GM12878 (cell line): ENCODE results near the gene MAML2. TPM values are rescaled to one million over a fixed set of nuclear protein-coding genes. Genes with fewer than 3 reads are reported as not detected.

ENCODE experiments used
- ATAC-seq: fragments of 200-7000 bp; cut with Tn5 transposase; 3 replicates; pipeline ENCODE4 v1.9.1; 2020; ENCODE audit warnings: mild to moderate bottlenecking, moderate library complexity
- BruUV-seq: library from RNA; stranded (reverse); fragments of 400-500 nt; replicated peaks from 2 replicates; lab custom pipeline; 2021; lab: Mats Ljungman, UMichigan
- CTCF ChIA-PET: fragments of 300-600 bp; sonication (Branson Sonifier 250); formaldehyde crosslinking; extraction: SDS; loops from one replicate; lab custom pipeline; 2021; ENCODE audit warnings: inconsistent platforms; lab: Yijun Ruan, JAX
- POLR2A ChIA-PET: fragments of 350-600 bp; formaldehyde crosslinking; extraction: SDS; loops from one replicate; lab custom pipeline; 2021; ENCODE audit warnings: inconsistent platforms; lab: Charles Lee
- RAD21 ChIA-PET: fragments of 300-600 bp; sonication (Branson Sonifier 250); formaldehyde crosslinking; loops from one replicate; lab custom pipeline; 2023; ENCODE audit warnings: antibody characterized with exemption; ENCODE audit not compliant: unreplicated experiment; lab: Charles Lee
- SMC1A ChIA-PET: fragments of 300-600 bp; sonication (Branson Sonifier 250); formaldehyde crosslinking; loops from one replicate; lab custom pipeline; 2023; ENCODE audit not compliant: unreplicated experiment, uncharacterized antibody; lab: Charles Lee
- DNase-seq: peaks from one replicate; pipeline ENCODE4 v3.0.0-alpha.2; 2011; ENCODE audit warnings: low read depth, low spot score
- FAIRE-seq: peaks from 3 replicates; lab custom pipeline; 2011; peaks lifted over from hg19 to GRCh38; lab: Jason Lieb, UNC
- H2AFZ ChIP-seq: 2 replicates; pipeline ENCODE4 v1.6.0; 2011; ENCODE audit warnings: low read depth, low read length, control low read depth; ENCODE audit not compliant: control insufficient read depth
- H3K27ac ChIP-seq: 2 replicates; pipeline ENCODE4 v1.5.1; 2011; ENCODE audit warnings: control low read depth; ENCODE audit not compliant: control insufficient read depth, insufficient read depth
- H3K27me3 ChIP-seq, 2 experiments: replicated peaks in 1 of 2; 2 replicates each; pipeline versions ENCODE4 v1.6.0 to v1.6.1; 2011; ENCODE audit warnings: low read length in 1 of 2; ENCODE audit not compliant: control insufficient read depth in 2 of 2, insufficient read depth in 2 of 2
- H3K36me3 ChIP-seq, 2 experiments: 2 replicates each; pipeline ENCODE4 v1.5.1; 2011; ENCODE audit warnings: low read length in 1 of 2; ENCODE audit not compliant: control insufficient read depth in 2 of 2, insufficient read depth in 2 of 2
- H3K4me1 ChIP-seq: 2 replicates; pipeline ENCODE4 v1.6.1; 2011; ENCODE audit warnings: mild to moderate bottlenecking, low read length, moderate library complexity, mixed read lengths; ENCODE audit not compliant: control insufficient read depth, insufficient read depth
- H3K4me2 ChIP-seq: 2 replicates; pipeline ENCODE4 v1.6.0; 2011; ENCODE audit warnings: control low read depth; ENCODE audit not compliant: control insufficient read depth, insufficient read depth
- H3K4me3 ChIP-seq: fragments of 200-600 bp; sonication (generic); 2 replicates; pipeline ENCODE4 v1.5.1; 2016
- H3K79me2 ChIP-seq: 2 replicates; pipeline ENCODE4 v1.6.0; 2011; ENCODE audit warnings: low read length; ENCODE audit not compliant: control insufficient read depth, insufficient read depth
- H3K9ac ChIP-seq: 2 replicates; pipeline ENCODE4 v1.8.0; 2011; ENCODE audit warnings: low read length, control low read depth, mixed read lengths; ENCODE audit not compliant: control insufficient read depth, insufficient read depth
- H3K9me3 ChIP-seq: replicated peaks from 3 replicates; pipeline ENCODE4 v1.5.1; 2011; ENCODE audit warnings: mild to moderate bottlenecking, low read length; ENCODE audit not compliant: control insufficient read depth, insufficient read depth
- H4K20me1 ChIP-seq: 2 replicates; pipeline ENCODE4 v1.6.0; 2011; ENCODE audit not compliant: control insufficient read depth, insufficient read depth
- WGBS: methylation state at CpG from one replicate; pipeline ENCODE4 v1.1.6; 2016; ENCODE audit warnings: low lambda C conversion rate; ENCODE audit not compliant: insufficient replicate concordance, insufficient coverage; ENCODE audit errors: missing lambda C conversion rate; 5-methylcytosine and 5-hydroxymethylcytosine counted together
- in situ Hi-C: fragments of 300-500 bp; cut with MboI; formaldehyde crosslinking; loops from 9 replicates; pipeline ENCODE4 v1.14.3; 2018; ENCODE audit warnings: mixed read lengths
- intact Hi-C: fragments of 100-400 bp; cut with micrococcal nuclease; formaldehyde crosslinking; loops from one replicate; pipeline ENCODE4 v1.14.2; 2022; ENCODE audit not compliant: unreplicated experiment
- polyA plus RNA-seq, 11 experiments: library from polyadenylated mRNA; depleted of rRNA in 4 of 11; unstranded in 6 of 11; stranded (reverse) in 5 of 11; fragments of >200 nt; fragmentation: Nextera tagmentation in 4 of 11; fragmentation: Illumina TruSeq in 1 of 11; extraction: Ambion mirVana in 4 of 11; extraction: Trizol in 1 of 11; gene quantifications; 1 replicate in 1 of 11; 2 replicates in 10 of 11; pipeline versions ENCODE4 v1.2.1 to v1.2.3, GENCODE V29; 2011 to 2016; ENCODE audit warnings: inconsistent platforms in 2 of 11, missing spikeins in 2 of 11, low read depth in 1 of 11
- total RNA-seq, 4 experiments: library from RNA; depleted of rRNA in 3 of 4; stranded (reverse); fragments of >200 nt in 3 of 4; fragmentation: Illumina TruSeq in 1 of 4; extraction: Trizol in 1 of 4; gene quantifications; 2 replicates each; pipeline versions ENCODE4 v1.2.1 to v1.2.3, GENCODE V29; 2013 to 2021
- TF ChIP-seq, protein P1 (sequence below): fragments of 450-650 bp; IDR thresholded peaks from 2 replicates; pipeline ENCODE4 v1.6.1; 2016; ENCODE audit warnings: mild to moderate bottlenecking
- TF ChIP-seq, protein P2 (sequence below): IDR thresholded peaks from 2 replicates; pipeline ENCODE4 v1.6.1; 2011; ENCODE audit warnings: mild to moderate bottlenecking, low read depth, low read length, moderate library complexity; ENCODE audit not compliant: insufficient replicate concordance
- TF ChIP-seq, protein P3 (sequence below): IDR thresholded peaks from 2 replicates; pipeline ENCODE4 v1.6.1; 2012; ENCODE audit warnings: low read depth, low read length, improper control_type of control experiment

Gene MAML2
- total and polyA plus RNA-seq, 10 of the 15 experiments (the other 5 are each of a cell fraction or from before 2014, with no cell fraction given): 2.5 to 15.1 (median 12.0) TPM

DNA sequence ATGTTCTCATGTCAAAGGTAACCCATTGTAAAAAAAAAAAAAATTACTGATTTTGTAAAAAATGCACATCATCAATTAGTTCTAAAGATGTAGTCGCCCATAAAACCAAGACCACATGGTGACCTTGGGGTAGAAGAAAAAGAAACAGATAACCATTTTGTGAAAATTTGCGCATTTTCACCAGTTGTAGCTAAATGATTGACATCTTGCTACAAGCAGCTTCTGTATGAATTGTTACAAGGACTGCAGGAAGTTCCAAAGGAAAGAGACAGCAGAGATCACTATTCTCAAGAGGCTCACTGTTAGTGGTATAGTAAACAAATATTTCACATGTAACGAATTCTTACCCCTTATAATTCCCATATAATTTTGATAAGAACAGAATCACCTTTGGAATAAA, 48.7 kb downstream of the MAML2 start:
- no peak for FAIRE-seq
- BruUV-seq: no TSS peak
- in situ Hi-C loops: no loop called here
- POLR2A ChIA-PET: interaction anchor here (0.9 to 1.2 kb wide), 2 partner anchors 44 to 46 kb away, joined by 3 to 6 read pairs; no protein-coding TSS in a partner anchor
- Histone ChIP-seq H3K36me3 (peaks cover 0 to 6% of the 10 kb centered on the region in 2 experiments; a peak in 2 of 4 replicates), H4K20me1 (no peaks in the 10 kb centered on the region), H3K4me3 (peak overlapping the region; percentile 34; the same call in 1 of the 2 replicates), H3K9me3 (no peaks in the 10 kb centered on the region), H3K27ac (peak overlapping the region; percentile 65), H3K4me2 (peak overlapping the region; percentile 61), H2AFZ (no peak overlapping the region), H3K9ac (no peak overlapping the region), H3K79me2 (peaks cover 52% of the 10 kb centered on the region), H3K27me3 (no peaks in the 10 kb centered on the region), H3K4me1 (peaks cover 30% of the 10 kb centered on the region)
- CTCF ChIA-PET: interaction anchor here (0.6 to 2.3 kb wide), 10 partner anchors 14 to 240 kb away, joined by 3 to 9 read pairs (median 5); partner anchors contain the start of gene MAML2
- DNase-seq: no peak
- RAD21 ChIA-PET: interaction anchor here (0.8 to 5.0 kb wide), 9 partner anchors 8 to 219 kb away, joined by 3 to 49 read pairs (median 4); partner anchors contain the start of gene MAML2
- peak; percentile 11 for ATAC-seq
- 74% methylated on average over 3 of the region's 3 CpGs for WGBS
- TF ChIP-seq, protein P1, sequence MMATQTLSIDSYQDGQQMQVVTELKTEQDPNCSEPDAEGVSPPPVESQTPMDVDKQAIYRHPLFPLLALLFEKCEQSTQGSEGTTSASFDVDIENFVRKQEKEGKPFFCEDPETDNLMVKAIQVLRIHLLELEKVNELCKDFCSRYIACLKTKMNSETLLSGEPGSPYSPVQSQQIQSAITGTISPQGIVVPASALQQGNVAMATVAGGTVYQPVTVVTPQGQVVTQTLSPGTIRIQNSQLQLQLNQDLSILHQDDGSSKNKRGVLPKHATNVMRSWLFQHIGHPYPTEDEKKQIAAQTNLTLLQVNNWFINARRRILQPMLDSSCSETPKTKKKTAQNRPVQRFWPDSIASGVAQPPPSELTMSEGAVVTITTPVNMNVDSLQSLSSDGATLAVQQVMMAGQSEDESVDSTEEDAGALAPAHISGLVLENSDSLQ: peak; percentile 73
- TF ChIP-seq, protein P2, sequence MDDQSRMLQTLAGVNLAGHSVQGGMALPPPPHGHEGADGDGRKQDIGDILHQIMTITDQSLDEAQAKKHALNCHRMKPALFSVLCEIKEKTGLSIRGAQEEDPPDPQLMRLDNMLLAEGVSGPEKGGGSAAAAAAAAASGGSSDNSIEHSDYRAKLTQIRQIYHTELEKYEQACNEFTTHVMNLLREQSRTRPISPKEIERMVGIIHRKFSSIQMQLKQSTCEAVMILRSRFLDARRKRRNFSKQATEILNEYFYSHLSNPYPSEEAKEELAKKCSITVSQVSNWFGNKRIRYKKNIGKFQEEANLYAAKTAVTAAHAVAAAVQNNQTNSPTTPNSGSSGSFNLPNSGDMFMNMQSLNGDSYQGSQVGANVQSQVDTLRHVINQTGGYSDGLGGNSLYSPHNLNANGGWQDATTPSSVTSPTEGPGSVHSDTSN: peak; percentile 38
- TF ChIP-seq, protein P3, sequence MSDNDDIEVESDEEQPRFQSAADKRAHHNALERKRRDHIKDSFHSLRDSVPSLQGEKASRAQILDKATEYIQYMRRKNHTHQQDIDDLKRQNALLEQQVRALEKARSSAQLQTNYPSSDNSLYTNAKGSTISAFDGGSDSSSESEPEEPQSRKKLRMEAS: no peak
- SMC1A ChIA-PET: interaction anchor here (1.0 to 10.4 kb wide), 8 partner anchors 13 to 503 kb away, joined by 3 to 101 read pairs (median 6); partner anchors contain the start of genes CCDC82, JRKL and MAML2
- intact Hi-C loops: no loop called here
